ENCODE results near the gene ZSWIM9.

Gene ZSWIM9

GRCh38 chr19:48182434-48182833, 12.0 kb downstream of the ZSWIM9 start:
- no peak for DNase-seq (ENCODE audit: low read depth)
- TF ChIP-seq CTCF (IDR thresholded peaks at IDR 0.05; ENCODE audit: low read depth, low read length, missing control alignments) = no peak
- in situ Hi-C loops (cut with HindIII; ENCODE audit: low sequenced_read_pairs) = no loop called here
- H3K4me3 ChIP-seq (ENCODE audit: low read depth, low read length) = no peak overlapping the region

GRCh38 chr19:48183356-48183755, 12.9 kb downstream of the ZSWIM9 start:
- no peak for TF ChIP-seq CTCF (IDR thresholded peaks at IDR 0.05; ENCODE audit: low read depth, low read length, missing control alignments)
- DNase-seq (ENCODE audit: low read depth) = no peak
- in situ Hi-C loops (cut with HindIII; ENCODE audit: low sequenced_read_pairs) = no loop called here
- no peak overlapping the region for H3K4me3 ChIP-seq (ENCODE audit: low read depth, low read length)

- H3K4me3 ChIP-seq (ENCODE audit: low read depth, low read length) = no peak overlapping the region
- DNase-seq (ENCODE audit: low read depth) = no peak
- no peak for TF ChIP-seq CTCF (IDR thresholded peaks at IDR 0.05; ENCODE audit: low read depth, low read length, missing control alignments)
- in situ Hi-C loops (cut with HindIII; ENCODE audit: low sequenced_read_pairs) = no loop called here
Measured at GRCh38 chr19:48186015-48186414, 15.5 kb downstream of the ZSWIM9 start.

GRCh38 chr19:48186541-48186991, 16.1 kb downstream of the ZSWIM9 start:
- no peak overlapping the region for H3K4me3 ChIP-seq (ENCODE audit: low read depth, low read length)
- in situ Hi-C loops (cut with HindIII; ENCODE audit: low sequenced_read_pairs) = no loop called here
- no peak for DNase-seq (ENCODE audit: low read depth)
- no peak for TF ChIP-seq CTCF (IDR thresholded peaks at IDR 0.05; ENCODE audit: low read depth, low read length, missing control alignments)

GRCh38 chr19:48190288-48190884, 19.9 kb downstream of the ZSWIM9 start:
- peak; percentile 91 for DNase-seq (ENCODE audit: low read depth)
- in situ Hi-C loops (cut with HindIII; ENCODE audit: low sequenced_read_pairs) = no loop called here

GRCh38 chr19:48190885-48191284, 20.4 kb downstream of the ZSWIM9 start:
- in situ Hi-C loops (cut with HindIII; ENCODE audit: low sequenced_read_pairs) = no loop called here
- H3K4me3 ChIP-seq (ENCODE audit: low read depth, low read length) = no peak overlapping the region
- no peak for DNase-seq (ENCODE audit: low read depth)
- no peak for TF ChIP-seq CTCF (IDR thresholded peaks at IDR 0.05; ENCODE audit: low read depth, low read length, missing control alignments)

More at GRCh38 chr19:48190288-48190884, 19.9 kb downstream of the ZSWIM9 start:
- H3K4me3 ChIP-seq (ENCODE audit: low read depth, low read length) = no peak overlapping the region
- peak; percentile 53 for TF ChIP-seq CTCF (IDR thresholded peaks at IDR 0.05; ENCODE audit: low read depth, low read length, missing control alignments)
